Measurements from ENCODE around the gene HBM. TPM values are rescaled to one million over a fixed set of nuclear protein-coding genes. Genes with fewer than 3 reads are reported as not detected.
A peak's percentile ranks its signal among the peaks of the same experiment; 100 is the strongest.

HBM gene, protein sequence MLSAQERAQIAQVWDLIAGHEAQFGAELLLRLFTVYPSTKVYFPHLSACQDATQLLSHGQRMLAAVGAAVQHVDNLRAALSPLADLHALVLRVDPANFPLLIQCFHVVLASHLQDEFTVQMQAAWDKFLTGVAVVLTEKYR
- not detected for total RNA-seq

DNA sequence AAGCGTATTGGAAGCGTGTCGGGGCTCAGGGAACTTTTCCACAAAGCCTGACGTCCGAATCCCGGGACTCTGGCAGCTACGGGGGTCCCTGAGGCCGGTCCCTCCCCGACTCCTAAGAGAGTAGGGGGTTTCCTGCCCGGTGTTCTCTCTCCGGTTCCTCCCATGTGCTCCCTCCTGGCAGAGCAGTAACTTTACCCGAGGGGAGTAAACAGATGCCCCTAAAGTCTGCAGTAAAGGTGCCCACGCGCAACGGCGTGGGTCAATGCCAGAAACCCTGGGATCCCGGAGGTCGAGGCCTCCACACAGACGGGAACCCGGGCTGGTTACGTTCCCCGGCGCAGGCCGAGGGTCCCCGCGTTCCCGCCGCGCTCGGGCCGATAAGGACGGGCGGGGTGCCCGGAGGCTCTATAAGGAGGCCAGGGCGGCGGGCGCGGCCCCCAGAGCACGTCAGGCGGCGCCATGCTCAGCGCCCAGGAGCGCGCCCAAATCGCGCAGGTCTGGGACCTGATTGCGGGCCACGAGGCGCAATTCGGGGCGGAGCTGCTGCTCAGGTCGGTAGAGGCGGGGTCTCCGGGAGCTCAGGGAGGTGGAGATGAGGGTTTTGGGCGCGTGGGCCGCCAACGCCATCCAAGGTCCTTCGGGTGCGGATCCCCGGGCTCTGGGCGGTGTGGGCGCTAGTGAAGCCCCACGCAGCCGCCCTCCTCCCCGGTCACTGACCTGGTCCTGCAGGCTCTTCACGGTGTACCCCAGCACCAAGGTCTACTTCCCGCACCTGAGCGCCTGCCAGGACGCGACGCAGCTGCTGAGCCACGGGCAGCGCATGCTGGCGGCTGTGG, at the start of gene HBM:
TSS of gene HBM (plus strand) at position 440 of the 836 bp plus-strand sequence. CDS start at position 460, 20 bp downstream.
- peak within 1 kb of the TSS in 1 of 2 donors; percentile 10 for H3K4me3 ChIP-seq
- intact Hi-C loops (cut with DNase I) = no loop called here
- no peaks in the 10 kb centered on the region for H3K9me3 ChIP-seq
- H3K27me3 ChIP-seq = peaks cover 25% of the 10 kb centered on the region
- H3K4me1 ChIP-seq = peaks cover 0 to 12% of the 10 kb centered on the region in 2 donors
- H3K36me3 ChIP-seq = no peaks in the 10 kb centered on the region
- H3K27ac ChIP-seq = no peak within 1 kb of the TSS
- TF ChIP-seq, protein P1, sequence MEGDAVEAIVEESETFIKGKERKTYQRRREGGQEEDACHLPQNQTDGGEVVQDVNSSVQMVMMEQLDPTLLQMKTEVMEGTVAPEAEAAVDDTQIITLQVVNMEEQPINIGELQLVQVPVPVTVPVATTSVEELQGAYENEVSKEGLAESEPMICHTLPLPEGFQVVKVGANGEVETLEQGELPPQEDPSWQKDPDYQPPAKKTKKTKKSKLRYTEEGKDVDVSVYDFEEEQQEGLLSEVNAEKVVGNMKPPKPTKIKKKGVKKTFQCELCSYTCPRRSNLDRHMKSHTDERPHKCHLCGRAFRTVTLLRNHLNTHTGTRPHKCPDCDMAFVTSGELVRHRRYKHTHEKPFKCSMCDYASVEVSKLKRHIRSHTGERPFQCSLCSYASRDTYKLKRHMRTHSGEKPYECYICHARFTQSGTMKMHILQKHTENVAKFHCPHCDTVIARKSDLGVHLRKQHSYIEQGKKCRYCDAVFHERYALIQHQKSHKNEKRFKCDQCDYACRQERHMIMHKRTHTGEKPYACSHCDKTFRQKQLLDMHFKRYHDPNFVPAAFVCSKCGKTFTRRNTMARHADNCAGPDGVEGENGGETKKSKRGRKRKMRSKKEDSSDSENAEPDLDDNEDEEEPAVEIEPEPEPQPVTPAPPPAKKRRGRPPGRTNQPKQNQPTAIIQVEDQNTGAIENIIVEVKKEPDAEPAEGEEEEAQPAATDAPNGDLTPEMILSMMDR (IDR thresholded peaks at IDR 0.05) = no peak
- no peak for DNase-seq (ENCODE audit: low spot score in 2 of 2)

DNA sequence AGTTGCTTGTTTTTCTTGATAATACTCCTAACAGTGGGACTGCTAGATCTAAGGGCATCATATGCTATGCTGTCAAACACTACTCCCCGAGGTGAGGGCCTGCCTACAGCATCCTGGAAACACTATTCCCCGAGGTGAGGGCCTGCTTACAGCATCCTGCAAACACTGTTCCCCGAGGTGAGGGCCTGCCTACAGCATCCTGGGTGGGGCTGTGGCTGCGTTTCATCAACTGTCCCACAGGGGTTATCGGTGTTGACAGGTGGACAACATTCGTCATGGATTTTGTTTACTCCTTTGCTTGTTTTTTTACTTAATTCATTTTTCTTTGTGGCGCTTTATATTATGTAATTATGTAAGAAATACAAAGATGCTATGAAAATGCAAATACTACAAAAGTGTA, 49.8 kb upstream of the HBM start:
- intact Hi-C loops (cut with DNase I) = no loop called here
- H3K9me3 ChIP-seq = no peaks in the 10 kb centered on the region
- no peak overlapping the region for H3K27ac ChIP-seq
- DNase-seq (ENCODE audit: low spot score in 2 of 2) = no peak
- H3K4me1 ChIP-seq = peaks cover 0 to 3% of the 10 kb centered on the region in 2 donors
- no peak overlapping the region for H3K4me3 ChIP-seq
- no peaks in the 10 kb centered on the region for H3K27me3 ChIP-seq
- TF ChIP-seq, protein P1 (IDR thresholded peaks at IDR 0.05) = no peak
- peaks cover 13 to 27% of the 10 kb centered on the region in 2 donors for H3K36me3 ChIP-seq

DNA sequence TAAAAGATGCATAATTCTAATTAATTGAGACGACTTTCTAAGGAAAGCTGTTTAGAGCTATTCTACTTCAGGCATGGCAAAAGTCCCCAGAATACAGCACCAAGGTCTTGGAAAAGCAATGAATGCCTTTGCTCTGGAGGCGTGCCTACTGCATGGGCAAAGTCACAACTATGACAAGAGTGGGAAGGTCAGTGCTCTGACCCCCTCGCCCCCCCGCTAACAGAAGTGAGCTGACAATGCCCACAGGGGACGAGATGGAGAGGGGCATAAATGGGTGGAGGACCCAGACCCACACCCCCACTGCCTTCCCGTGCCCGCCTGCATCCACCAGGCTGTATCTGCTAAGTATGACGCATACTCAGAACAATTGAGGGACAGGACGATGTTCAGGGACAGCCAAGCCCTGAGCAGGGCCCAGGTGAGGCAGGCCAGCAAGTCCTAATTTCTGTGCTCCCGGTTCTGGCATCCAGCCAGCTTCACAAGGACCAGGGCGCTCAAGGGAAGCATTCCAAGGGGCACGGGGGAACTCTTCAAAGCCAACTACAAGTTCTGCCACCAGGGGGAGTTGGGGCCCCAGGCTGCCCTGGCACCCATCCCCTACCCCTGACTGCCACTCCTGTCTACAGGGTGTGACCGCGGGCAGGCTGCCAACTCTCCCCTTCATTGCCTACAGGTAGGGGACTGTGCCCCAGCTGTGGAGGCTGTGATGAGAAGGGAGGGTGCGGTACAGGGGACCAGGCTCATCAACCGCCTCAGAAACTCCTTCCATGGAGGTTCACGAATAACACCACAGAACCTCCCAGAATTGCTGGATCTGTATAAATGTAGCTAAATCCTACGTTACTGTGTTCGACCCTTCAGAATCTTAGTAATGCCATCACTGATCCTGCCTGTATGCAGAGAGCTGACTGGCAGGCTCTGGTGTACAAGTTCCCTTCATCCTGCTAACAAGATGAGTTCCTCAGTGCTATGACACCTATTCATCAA, 48.1 kb upstream of the HBM start:
- Histone ChIP-seq H3K4me1 (peaks cover 0 to 3% of the 10 kb centered on the region in 2 donors), H3K36me3 (peaks cover 0 to 14% of the 10 kb centered on the region in 2 donors), H3K27me3 (no peaks in the 10 kb centered on the region), H3K4me3 (no peak overlapping the region), H3K9me3 (no peaks in the 10 kb centered on the region), H3K27ac (no peak overlapping the region)
- DNase-seq (ENCODE audit: low spot score in 2 of 2) = no peak
- intact Hi-C loops (cut with DNase I) = no loop called here
- TF ChIP-seq, protein P1 (IDR thresholded peaks at IDR 0.05) = peak; percentile 24 to 50 (median 38)

DNA sequence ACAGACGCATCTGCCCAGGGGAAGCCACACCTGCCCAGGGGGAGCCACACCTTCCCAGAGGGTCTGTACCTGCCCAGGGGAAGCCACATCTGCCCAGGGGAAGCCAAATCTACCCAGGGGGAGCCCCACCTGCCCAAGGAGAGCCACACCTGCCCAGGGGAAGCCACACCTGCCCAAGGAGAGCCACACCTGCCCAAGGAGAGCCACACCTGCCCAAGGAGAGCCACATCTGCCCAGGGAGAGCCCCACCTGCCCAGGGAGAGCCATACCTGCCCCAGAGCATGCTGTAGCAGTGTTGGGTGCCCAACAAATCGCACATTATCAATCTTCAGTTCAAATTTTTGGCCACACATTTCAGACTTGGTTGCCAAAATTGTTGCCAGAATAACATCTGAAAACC, 46.9 kb upstream of the HBM start:
- H3K27ac ChIP-seq = no peak overlapping the region
- H3K4me3 ChIP-seq = no peak overlapping the region
- TF ChIP-seq, protein P1 (IDR thresholded peaks at IDR 0.05) = no peak
- H3K9me3 ChIP-seq = no peaks in the 10 kb centered on the region
- DNase-seq (ENCODE audit: low spot score in 2 of 2) = no peak
- intact Hi-C loops (cut with DNase I) = no loop called here
- H3K36me3 ChIP-seq = peaks cover 4 to 17% of the 10 kb centered on the region in 2 donors
- H3K27me3 ChIP-seq = no peaks in the 10 kb centered on the region
- H3K4me1 ChIP-seq = no peaks in the 10 kb centered on the region

DNA sequence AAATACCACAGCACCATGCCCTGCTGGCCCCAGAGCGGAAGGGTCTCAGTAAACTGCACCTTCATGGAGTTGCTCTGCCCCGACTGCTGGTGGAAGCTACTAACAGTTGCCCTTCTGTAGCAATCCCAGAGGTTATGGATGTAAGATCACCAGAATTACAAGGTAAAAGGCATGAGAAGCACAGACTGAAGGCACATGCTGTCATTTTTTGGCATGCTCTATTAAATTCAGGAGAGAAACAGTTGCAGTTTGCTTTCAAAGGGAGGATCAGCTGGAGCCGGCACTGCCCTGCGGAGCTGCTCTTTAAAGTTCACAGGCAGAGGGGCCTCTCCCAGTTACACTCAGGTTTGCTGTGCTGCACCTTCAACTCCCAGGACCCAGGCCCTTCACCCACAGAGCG, 46.5 kb upstream of the HBM start:
- DNase-seq (ENCODE audit: low spot score in 2 of 2) = no peak
- no peaks in the 10 kb centered on the region for H3K4me1 ChIP-seq
- intact Hi-C loops (cut with DNase I) = no loop called here
- no peaks in the 10 kb centered on the region for H3K9me3 ChIP-seq
- no peak overlapping the region for H3K27ac ChIP-seq
- TF ChIP-seq, protein P1 (IDR thresholded peaks at IDR 0.05) = no peak
- no peak overlapping the region for H3K4me3 ChIP-seq
- H3K36me3 ChIP-seq = peaks cover 4 to 17% of the 10 kb centered on the region in 2 donors
- no peaks in the 10 kb centered on the region for H3K27me3 ChIP-seq
